CD14-positive monocyte (primary cell): ENCODE results near the gene PLAU. TPM values are rescaled to one million over a fixed set of nuclear protein-coding genes. Genes with fewer than 3 reads are reported as not detected.

ENCODE experiments used
- DNase-seq, 3 donors: peaks; one replicate each; pipeline ENCODE4 v3.0.0-alpha.2; 2011 to 2022
- H2AFZ ChIP-seq: 2 replicates; pipeline ENCODE4 v1.6.0; 2012; ENCODE audit warnings: mild to moderate bottlenecking, low read depth, low read length, inconsistent platforms; ENCODE audit not compliant: insufficient read depth, poor library complexity, severe bottlenecking
- H3K27ac ChIP-seq, 2 donors: 1 replicate in 1 of 2; 2 replicates in 1 of 2; pipeline ENCODE4 v1.5.1; 2012 to 2013; ENCODE audit warnings: low read length in 2 of 2, control low read depth in 1 of 2, inconsistent platforms in 1 of 2, low read depth in 1 of 2, mild to moderate bottlenecking in 1 of 2
- H3K27me3 ChIP-seq, 2 donors: one replicate each; pipeline versions ENCODE4 v1.6.0 to v1.6.1; 2011 to 2013; ENCODE audit warnings: low read length in 2 of 2; ENCODE audit not compliant: control insufficient read depth in 2 of 2, insufficient read depth in 2 of 2
- H3K36me3 ChIP-seq, 2 donors: replicated peaks in 1 of 2; 1 replicate in 1 of 2; 2 replicates in 1 of 2; pipeline versions ENCODE4 v1.5.1 to v1.6.1; 2012 to 2013; ENCODE audit warnings: low read length in 2 of 2, control low read depth in 1 of 2, inconsistent platforms in 1 of 2, mild to moderate bottlenecking in 1 of 2; ENCODE audit not compliant: insufficient read depth in 2 of 2, control insufficient read depth in 1 of 2
- H3K4me1 ChIP-seq, 2 donors: 1 replicate in 1 of 2; 2 replicates in 1 of 2; pipeline versions ENCODE4 v1.5.1 to v1.6.1; 2012 to 2013; ENCODE audit warnings: low read length in 2 of 2, control low read depth in 1 of 2, inconsistent platforms in 1 of 2, mild to moderate bottlenecking in 1 of 2, moderate library complexity in 1 of 2; ENCODE audit not compliant: insufficient read depth in 2 of 2, control insufficient read depth in 1 of 2
- H3K4me2 ChIP-seq: replicated peaks from 2 replicates; pipeline ENCODE3; 2012; ENCODE audit warnings: low read length, moderate library complexity, mild to moderate bottlenecking; ENCODE audit not compliant: poor library complexity, severe bottlenecking; ENCODE audit errors: extremely low read depth
- H3K4me3 ChIP-seq, 3 experiments: fragments of 200-600 bp in 1 of 3; sonication (generic) in 1 of 3; replicated peaks in 1 of 3; 1 replicate in 2 of 3; 2 replicates in 1 of 3; pipeline ENCODE4 v1.5.1; 2011 to 2013; ENCODE audit warnings: low read length in 3 of 3, mild to moderate bottlenecking in 3 of 3, control low read depth in 2 of 3, low read depth in 2 of 3, inconsistent platforms in 1 of 3, moderate library complexity in 1 of 3
- H3K79me2 ChIP-seq: 2 replicates; pipeline ENCODE4 v1.6.0; 2012; ENCODE audit warnings: mild to moderate bottlenecking, control low read depth, inconsistent platforms, low read length, moderate library complexity; ENCODE audit not compliant: insufficient read depth
- H3K9ac ChIP-seq: 2 replicates; pipeline ENCODE4 v1.6.0; 2017; ENCODE audit warnings: low read length, mild to moderate bottlenecking; ENCODE audit not compliant: insufficient read depth, poor library complexity, severe bottlenecking
- H3K9me3 ChIP-seq, 2 donors: replicated peaks in 1 of 2; 1 replicate in 1 of 2; 2 replicates in 1 of 2; pipeline versions ENCODE4 v1.5.1 to v1.6.1; 2012 to 2013; ENCODE audit warnings: low read length in 2 of 2, control low read depth in 1 of 2; ENCODE audit not compliant: control insufficient read depth in 1 of 2, insufficient read depth in 1 of 2
- H4K20me1 ChIP-seq: 2 replicates; pipeline ENCODE4 v1.6.0; 2012; ENCODE audit warnings: mild to moderate bottlenecking, low read length, control low read depth, moderate library complexity; ENCODE audit not compliant: insufficient read depth
- H3K27ac Mint-ChIP-seq, 7 donors: one replicate each; pipeline ENCODE4 v1.8.0; 2020; ENCODE audit warnings: mild to moderate bottlenecking in 7 of 7, mixed read lengths in 7 of 7, moderate library complexity in 6 of 7, inconsistent platforms in 2 of 7
- H3K27me3 Mint-ChIP-seq, 3 donors: one replicate each; pipeline ENCODE4 v1.8.0; 2021 to 2022; ENCODE audit warnings: low read depth in 3 of 3, mild to moderate bottlenecking in 3 of 3, mixed read lengths in 3 of 3, moderate library complexity in 3 of 3, inconsistent platforms in 1 of 3
- H3K36me3 Mint-ChIP-seq, 2 donors: one replicate each; pipeline ENCODE4 v1.8.0; 2020; ENCODE audit warnings: mixed read lengths in 2 of 2, inconsistent platforms in 1 of 2, mild to moderate bottlenecking in 1 of 2
- H3K4me1 Mint-ChIP-seq: one replicate; pipeline ENCODE4 v1.8.0; 2020; ENCODE audit warnings: mild to moderate bottlenecking, mixed read lengths
- H3K4me3 Mint-ChIP-seq, 2 donors: one replicate each; pipeline ENCODE4 v1.8.0; 2020; ENCODE audit warnings: mild to moderate bottlenecking in 2 of 2, mixed read lengths in 2 of 2, moderate library complexity in 1 of 2
- H3K9me3 Mint-ChIP-seq, 7 donors: one replicate each; pipeline ENCODE4 v1.8.0; 2020 to 2022; ENCODE audit warnings: mixed read lengths in 7 of 7, mild to moderate bottlenecking in 6 of 7, moderate library complexity in 6 of 7, inconsistent platforms in 2 of 7
- CTCF ChIP-seq: fragments of 200-600 bp; IDR thresholded peaks from one replicate; pipeline ENCODE4 v1.8.0; 2022; ENCODE audit warnings: antibody characterized with exemption, mild to moderate bottlenecking
- WGBS: methylation state at CpG from one replicate; pipeline ENCODE4 v1.1.5; 2013; ENCODE audit warnings: missing lambda C conversion rate; ENCODE audit not compliant: insufficient coverage; 5-methylcytosine and 5-hydroxymethylcytosine counted together
- intact Hi-C, 2 donors: fragments of 100-400 bp; cut with micrococcal nuclease; formaldehyde crosslinking; loops; one replicate each; pipeline versions ENCODE4 v1.15.0 to v1.15.1; 2023
- polyA plus RNA-seq, 3 donors: library from polyadenylated mRNA; depleted of rRNA in 1 of 3; unstranded in 2 of 3; stranded (reverse) in 1 of 3; fragments of 300-500 nt in 2 of 3; fragments of >200 nt in 1 of 3; fragmentation: Illumina TruSeq in 2 of 3; gene quantifications; 1 replicate in 2 of 3; 2 replicates in 1 of 3; pipeline ENCODE4 v1.2.3, GENCODE V29; 2012 to 2021

The PLAU gene
- polyA plus RNA-seq, 3 donors: 0.16 to 1.5 (median 0.43) TPM

DNA sequence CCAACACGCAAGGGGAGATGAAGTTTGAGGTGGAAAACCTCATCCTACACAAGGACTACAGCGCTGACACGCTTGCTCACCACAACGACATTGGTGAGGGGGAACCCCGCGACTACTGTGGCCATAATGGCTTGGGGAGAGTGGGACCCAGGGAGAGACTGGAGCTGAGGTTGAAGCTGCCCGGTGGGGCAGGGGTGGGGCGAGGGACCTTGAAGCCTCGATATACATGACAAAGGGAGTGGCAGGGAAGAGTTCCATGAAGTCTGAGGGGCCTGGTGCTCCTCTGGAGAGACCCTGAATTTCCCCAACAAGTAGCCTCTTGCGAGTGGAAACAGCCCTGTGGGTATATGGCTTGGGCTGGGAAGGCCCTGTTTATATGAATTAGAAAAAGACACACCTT lies 3.1 kb downstream of the PLAU start:
- H3K36me3 ChIP-seq: peaks cover 0 to 5% of the 10 kb centered on the region in 2 donors
- peaks cover 19 to 22% of the 10 kb centered on the region in 2 donors for H3K36me3 Mint-ChIP-seq
- H3K9ac ChIP-seq: no peak overlapping the region
- H3K9me3 Mint-ChIP-seq: peaks cover 0 to 2% (median 0%) of the 10 kb centered on the region in 7 donors
- H3K9me3 ChIP-seq: no peaks in the 10 kb centered on the region
- DNase-seq: no peak
- H2AFZ ChIP-seq: no peak overlapping the region
- H3K4me1 Mint-ChIP-seq: peaks cover 61% of the 10 kb centered on the region
- H4K20me1 ChIP-seq: peaks cover 4% of the 10 kb centered on the region
- no peak overlapping the region for H3K27ac Mint-ChIP-seq
- intact Hi-C loops: no loop called here
- peaks cover 0 to 5% of the 10 kb centered on the region in 2 donors for H3K27me3 ChIP-seq
- H3K27ac ChIP-seq: no peak overlapping the region
- WGBS: 96% methylated on average over 7 of the region's 10 CpGs
- no peak for TF ChIP-seq CTCF
- H3K4me3 Mint-ChIP-seq: no peak overlapping the region
- no peak overlapping the region for H3K4me3 ChIP-seq
- peaks cover 6 to 14% (median 6%) of the 10 kb centered on the region in 3 donors for H3K27me3 Mint-ChIP-seq
- H3K4me1 ChIP-seq: peaks cover 42 to 55% of the 10 kb centered on the region in 2 donors
- H3K79me2 ChIP-seq: peaks cover 44% of the 10 kb centered on the region
- H3K4me2 ChIP-seq: no peak overlapping the region

GRCh38 chr10:73915206-73915851 lies 4.4 kb downstream of the PLAU start:
- H3K9me3 ChIP-seq: no peaks in the 10 kb centered on the region
- H3K9ac ChIP-seq: no peak overlapping the region
- peaks cover 0 to 5% of the 10 kb centered on the region in 2 donors for H3K27me3 ChIP-seq
- peak in 1 of 3 donors; percentile 33 for DNase-seq
- H3K27ac ChIP-seq: no peak overlapping the region
- Mint-ChIP-seq H3K27me3 (peaks cover 4 to 12% (median 6%) of the 10 kb centered on the region in 3 donors), H3K4me1 (peaks cover 58% of the 10 kb centered on the region), H3K4me3 (peak overlapping the region in 1 of 2 donors; percentile 42), H3K36me3 (peaks cover 19 to 22% of the 10 kb centered on the region in 2 donors), H3K9me3 (peaks cover 0 to 2% (median 0%) of the 10 kb centered on the region in 7 donors), H3K27ac (peak overlapping the region in 4 of 7 donors; percentile 9 to 92 (median 74))
- 75% methylated on average over 8 of the region's 8 CpGs for WGBS
- H3K36me3 ChIP-seq: peaks cover 0 to 5% of the 10 kb centered on the region in 2 donors
- H3K4me2 ChIP-seq: no peak overlapping the region
- peaks cover 44% of the 10 kb centered on the region for H3K79me2 ChIP-seq
- H2AFZ ChIP-seq: no peak overlapping the region
- no peak overlapping the region for H3K4me3 ChIP-seq
- H3K4me1 ChIP-seq: peaks cover 44 to 54% of the 10 kb centered on the region in 2 donors
- TF ChIP-seq CTCF: no peak
- intact Hi-C loops: no loop called here
- no peaks in the 10 kb centered on the region for H4K20me1 ChIP-seq
